ENCODE measurements around the gene TRAPPC12.

Gene TRAPPC12

GRCh38 chr2:3461801-3462492 is 82.5 kb downstream of the TRAPPC12 start:
- Histone ChIP-seq H3K9me3 (replicated peaks in 1 of 2; ENCODE audit: control insufficient read depth in 2 of 2, insufficient read depth in 1 of 2, low read depth in 1 of 2, low read length in 2 of 2) (peaks cover 0 to 2% of the 10 kb centered on the region in 2 donors), H2BK12ac (ENCODE audit: low read length) (no peak overlapping the region), H2AFZ (ENCODE audit: low read length) (no peak overlapping the region), H3K4me3 (ENCODE audit: low read length in 2 of 2) (no peak overlapping the region), H2BK5ac (ENCODE audit: low read length) (no peak overlapping the region), H3K4me2 (ENCODE audit: insufficient read depth, low read length, poor library complexity, severe bottlenecking) (no peak overlapping the region), H3K27ac (replicated peaks; ENCODE audit: low read length) (no peak overlapping the region), H3K23ac (ENCODE audit: low read depth, low read length, poor library complexity) (no peak overlapping the region), H3K9ac (ENCODE audit: low read depth, low read length, poor library complexity) (no peak overlapping the region), H3K79me1 (ENCODE audit: low read depth, low read length) (no peaks in the 10 kb centered on the region), H3K4ac (ENCODE audit: low read length) (no peak overlapping the region), H4K8ac (ENCODE audit: low read depth, low read length) (no peak overlapping the region), H3K4me1 (ENCODE audit: control insufficient read depth in 2 of 2, insufficient read depth in 1 of 2, low read depth in 1 of 2, low read length in 2 of 2) (peaks cover 0 to 11% of the 10 kb centered on the region in 2 donors), H2BK120ac (ENCODE audit: low read depth, low read length) (no peak overlapping the region), H3K18ac (ENCODE audit: low read length) (peak overlapping the region; percentile 67), H3K36me3 (replicated peaks in 1 of 2; ENCODE audit: control insufficient read depth in 2 of 2, insufficient read depth in 2 of 2, low read length in 2 of 2) (peaks cover 19 to 67% of the 10 kb centered on the region in 2 donors), H2BK15ac (ENCODE audit: low read length) (no peak overlapping the region), H3K27me3 (ENCODE audit: control insufficient read depth in 3 of 3, insufficient read depth in 3 of 3, low read depth in 1 of 3, low read length in 3 of 3) (no peaks in the 10 kb centered on the region), H4K91ac (ENCODE audit: low read depth, low read length, poor library complexity) (no peak overlapping the region), H2AK5ac (ENCODE audit: low read depth, low read length) (no peak overlapping the region), H3K14ac (ENCODE audit: low read length) (no peak overlapping the region)
- WGBS, 2 donors (ENCODE audit: extremely low coverage in 2 of 2, insufficient read length in 2 of 2, insufficient replicate concordance in 1 of 2), result no CpG with 5 or more reads among the region's 12 CpGs
- peak; percentile 48 for DNase-seq (ENCODE audit: low spot score)

GRCh38 chr2:3462493-3463104 is 83.1 kb downstream of the TRAPPC12 start:
- H3K4me3 ChIP-seq (ENCODE audit: low read length in 2 of 2), result no peak overlapping the region
- H3K36me3 ChIP-seq (replicated peaks in 1 of 2; ENCODE audit: control insufficient read depth in 2 of 2, insufficient read depth in 2 of 2, low read length in 2 of 2), result peaks cover 17 to 67% of the 10 kb centered on the region in 2 donors
- no peak overlapping the region for H3K14ac ChIP-seq (ENCODE audit: low read length)
- H3K9me3 ChIP-seq (replicated peaks in 1 of 2; ENCODE audit: control insufficient read depth in 2 of 2, insufficient read depth in 1 of 2, low read depth in 1 of 2, low read length in 2 of 2), result peaks cover 0 to 1% of the 10 kb centered on the region in 2 donors
- H4K91ac ChIP-seq (ENCODE audit: low read depth, low read length, poor library complexity), result no peak overlapping the region
- no peak overlapping the region for H3K23ac ChIP-seq (ENCODE audit: low read depth, low read length, poor library complexity)
- H3K4ac ChIP-seq (ENCODE audit: low read length), result no peak overlapping the region
- no CpG with 5 or more reads among the region's 10 CpGs for WGBS, 2 donors (ENCODE audit: extremely low coverage in 2 of 2, insufficient read length in 2 of 2, insufficient replicate concordance in 1 of 2)
- H3K4me2 ChIP-seq (ENCODE audit: insufficient read depth, low read length, poor library complexity, severe bottlenecking), result no peak overlapping the region
- H3K79me1 ChIP-seq (ENCODE audit: low read depth, low read length), result no peaks in the 10 kb centered on the region
- peak overlapping the region; percentile 82 for H2AK5ac ChIP-seq (ENCODE audit: low read depth, low read length)
- H2BK5ac ChIP-seq (ENCODE audit: low read length), result no peak overlapping the region
- peaks cover 0 to 11% of the 10 kb centered on the region in 2 donors for H3K4me1 ChIP-seq (ENCODE audit: control insufficient read depth in 2 of 2, insufficient read depth in 1 of 2, low read depth in 1 of 2, low read length in 2 of 2)
- no peak overlapping the region for H2BK12ac ChIP-seq (ENCODE audit: low read length)
- no peak overlapping the region for H2BK15ac ChIP-seq (ENCODE audit: low read length)
- H2BK120ac ChIP-seq (ENCODE audit: low read depth, low read length), result no peak overlapping the region
- H3K9ac ChIP-seq (ENCODE audit: low read depth, low read length, poor library complexity), result peak overlapping the region; percentile 50
- no peak overlapping the region for H2AFZ ChIP-seq (ENCODE audit: low read length)
- no peak overlapping the region for H4K8ac ChIP-seq (ENCODE audit: low read depth, low read length)
- H3K18ac ChIP-seq (ENCODE audit: low read length), result peak overlapping the region; percentile 2
- H3K27me3 ChIP-seq (ENCODE audit: control insufficient read depth in 3 of 3, insufficient read depth in 3 of 3, low read depth in 1 of 3, low read length in 3 of 3), result no peaks in the 10 kb centered on the region
- DNase-seq (ENCODE audit: low spot score), result no peak
- H3K27ac ChIP-seq (replicated peaks; ENCODE audit: low read length), result no peak overlapping the region

- H3K9ac ChIP-seq (ENCODE audit: low read depth, low read length, poor library complexity), result no peak overlapping the region
- no peak overlapping the region for H3K4me2 ChIP-seq (ENCODE audit: insufficient read depth, low read length, poor library complexity, severe bottlenecking)
- no peak overlapping the region for H2AK5ac ChIP-seq (ENCODE audit: low read depth, low read length)
- no peak overlapping the region for H2BK15ac ChIP-seq (ENCODE audit: low read length)
- WGBS, 2 donors (ENCODE audit: extremely low coverage in 2 of 2, insufficient read length in 2 of 2, insufficient replicate concordance in 1 of 2), result no CpG with 5 or more reads among the region's 25 CpGs
- H3K9me3 ChIP-seq (replicated peaks in 1 of 2; ENCODE audit: control insufficient read depth in 2 of 2, insufficient read depth in 1 of 2, low read depth in 1 of 2, low read length in 2 of 2), result no peaks in the 10 kb centered on the region
- no peak overlapping the region for H3K18ac ChIP-seq (ENCODE audit: low read length)
- H2BK5ac ChIP-seq (ENCODE audit: low read length), result no peak overlapping the region
- H3K4me3 ChIP-seq (ENCODE audit: low read length in 2 of 2), result no peak overlapping the region
- H3K23ac ChIP-seq (ENCODE audit: low read depth, low read length, poor library complexity), result no peak overlapping the region
- peaks cover 0 to 11% of the 10 kb centered on the region in 2 donors for H3K4me1 ChIP-seq (ENCODE audit: control insufficient read depth in 2 of 2, insufficient read depth in 1 of 2, low read depth in 1 of 2, low read length in 2 of 2)
- H3K36me3 ChIP-seq (replicated peaks in 1 of 2; ENCODE audit: control insufficient read depth in 2 of 2, insufficient read depth in 2 of 2, low read length in 2 of 2), result peaks cover 15 to 67% of the 10 kb centered on the region in 2 donors
- no peak overlapping the region for H2AFZ ChIP-seq (ENCODE audit: low read length)
- no peaks in the 10 kb centered on the region for H3K79me1 ChIP-seq (ENCODE audit: low read depth, low read length)
- DNase-seq (ENCODE audit: low spot score), result no peak
- H2BK120ac ChIP-seq (ENCODE audit: low read depth, low read length), result no peak overlapping the region
- H3K4ac ChIP-seq (ENCODE audit: low read length), result no peak overlapping the region
- H4K8ac ChIP-seq (ENCODE audit: low read depth, low read length), result no peak overlapping the region
- no peak overlapping the region for H4K91ac ChIP-seq (ENCODE audit: low read depth, low read length, poor library complexity)
- no peak overlapping the region for H3K14ac ChIP-seq (ENCODE audit: low read length)
- no peaks in the 10 kb centered on the region for H3K27me3 ChIP-seq (ENCODE audit: control insufficient read depth in 3 of 3, insufficient read depth in 3 of 3, low read depth in 1 of 3, low read length in 3 of 3)
- H3K27ac ChIP-seq (replicated peaks; ENCODE audit: low read length), result no peak overlapping the region
- H2BK12ac ChIP-seq (ENCODE audit: low read length), result no peak overlapping the region
Measured at GRCh38 chr2:3463186-3463835, 83.8 kb downstream of the TRAPPC12 start.

- Histone ChIP-seq H3K14ac (ENCODE audit: low read length) (peak overlapping the region; percentile 84), H3K9me3 (replicated peaks in 1 of 2; ENCODE audit: control insufficient read depth in 2 of 2, insufficient read depth in 1 of 2, low read depth in 1 of 2, low read length in 2 of 2) (no peaks in the 10 kb centered on the region), H3K4ac (ENCODE audit: low read length) (no peak overlapping the region), H2BK120ac (ENCODE audit: low read depth, low read length) (no peak overlapping the region), H4K8ac (ENCODE audit: low read depth, low read length) (no peak overlapping the region), H2BK5ac (ENCODE audit: low read length) (no peak overlapping the region), H3K23ac (ENCODE audit: low read depth, low read length, poor library complexity) (peak overlapping the region; percentile 96), H2BK15ac (ENCODE audit: low read length) (no peak overlapping the region), H3K36me3 (replicated peaks in 1 of 2; ENCODE audit: control insufficient read depth in 2 of 2, insufficient read depth in 2 of 2, low read length in 2 of 2) (peaks cover 13 to 67% of the 10 kb centered on the region in 2 donors), H3K27ac (replicated peaks; ENCODE audit: low read length) (peak overlapping the region; percentile 2), H2BK12ac (ENCODE audit: low read length) (no peak overlapping the region), H3K4me3 (ENCODE audit: low read length in 2 of 2) (no peak overlapping the region), H3K18ac (ENCODE audit: low read length) (peak overlapping the region; percentile 54), H2AK5ac (ENCODE audit: low read depth, low read length) (peak overlapping the region; percentile 85), H3K4me2 (ENCODE audit: insufficient read depth, low read length, poor library complexity, severe bottlenecking) (no peak overlapping the region), H3K79me1 (ENCODE audit: low read depth, low read length) (no peaks in the 10 kb centered on the region), H3K27me3 (ENCODE audit: control insufficient read depth in 3 of 3, insufficient read depth in 3 of 3, low read depth in 1 of 3, low read length in 3 of 3) (no peaks in the 10 kb centered on the region), H3K9ac (ENCODE audit: low read depth, low read length, poor library complexity) (peak overlapping the region; percentile 64), H2AFZ (ENCODE audit: low read length) (no peak overlapping the region), H3K4me1 (ENCODE audit: control insufficient read depth in 2 of 2, insufficient read depth in 1 of 2, low read depth in 1 of 2, low read length in 2 of 2) (peaks cover 0 to 11% of the 10 kb centered on the region in 2 donors), H4K91ac (ENCODE audit: low read depth, low read length, poor library complexity) (no peak overlapping the region)
- no CpG with 5 or more reads among the region's 13 CpGs for WGBS, 2 donors (ENCODE audit: extremely low coverage in 2 of 2, insufficient read length in 2 of 2, insufficient replicate concordance in 1 of 2)
- DNase-seq (ENCODE audit: low spot score), result no peak
Measured at GRCh38 chr2:3463944-3464343, 84.5 kb downstream of the TRAPPC12 start.

Data from neuronal stem cell (in vitro differentiated cells).